C4-2B (cell line): ENCODE data around the gene MGAT5B.

Experiments used
- ZFX ChIP-seq: fragments of 450-650 bp; IDR thresholded peaks from 2 replicates; pipeline ENCODE4 v1.6.1; 2017
- TF ChIP-seq, protein P1 (sequence below): fragments of 450-650 bp; conservative IDR thresholded peaks from 2 replicates; pipeline ENCODE4 v1.5.1; 2017; ENCODE audit warnings: mild to moderate bottlenecking

DNA sequence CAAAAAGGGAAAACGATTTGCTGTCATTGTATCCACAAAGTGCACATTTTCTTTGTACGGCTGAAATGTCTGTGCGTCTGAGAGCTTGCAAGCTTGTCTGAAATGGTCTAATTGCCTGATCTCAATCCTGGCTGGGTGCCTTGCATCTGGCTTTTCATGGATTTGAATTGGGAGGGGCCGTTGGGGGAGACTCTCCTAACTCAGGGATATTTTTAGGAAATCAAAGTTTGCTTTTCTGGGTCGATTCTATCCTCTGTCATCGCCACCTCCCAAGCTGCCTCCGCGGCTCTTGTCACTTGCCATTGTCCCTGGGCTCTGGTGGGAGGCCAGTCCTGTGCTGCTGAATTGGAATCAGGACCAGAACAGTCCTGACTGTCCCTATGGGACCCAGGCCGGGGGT, 33.3 kb upstream of the MGAT5B start:
- TF ChIP-seq, protein P1, sequence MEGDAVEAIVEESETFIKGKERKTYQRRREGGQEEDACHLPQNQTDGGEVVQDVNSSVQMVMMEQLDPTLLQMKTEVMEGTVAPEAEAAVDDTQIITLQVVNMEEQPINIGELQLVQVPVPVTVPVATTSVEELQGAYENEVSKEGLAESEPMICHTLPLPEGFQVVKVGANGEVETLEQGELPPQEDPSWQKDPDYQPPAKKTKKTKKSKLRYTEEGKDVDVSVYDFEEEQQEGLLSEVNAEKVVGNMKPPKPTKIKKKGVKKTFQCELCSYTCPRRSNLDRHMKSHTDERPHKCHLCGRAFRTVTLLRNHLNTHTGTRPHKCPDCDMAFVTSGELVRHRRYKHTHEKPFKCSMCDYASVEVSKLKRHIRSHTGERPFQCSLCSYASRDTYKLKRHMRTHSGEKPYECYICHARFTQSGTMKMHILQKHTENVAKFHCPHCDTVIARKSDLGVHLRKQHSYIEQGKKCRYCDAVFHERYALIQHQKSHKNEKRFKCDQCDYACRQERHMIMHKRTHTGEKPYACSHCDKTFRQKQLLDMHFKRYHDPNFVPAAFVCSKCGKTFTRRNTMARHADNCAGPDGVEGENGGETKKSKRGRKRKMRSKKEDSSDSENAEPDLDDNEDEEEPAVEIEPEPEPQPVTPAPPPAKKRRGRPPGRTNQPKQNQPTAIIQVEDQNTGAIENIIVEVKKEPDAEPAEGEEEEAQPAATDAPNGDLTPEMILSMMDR, result no peak
- no peak for TF ChIP-seq ZFX
